DOHH2 (cell line): ENCODE data around the gene SH3RF3.

Experiments used
- H3F3A ChIP-seq: fragments of 200-600 bp; sonication (generic), shearing (Covaris generic); 2 replicates; pipeline ENCODE4 v1.6.0; 2016; ENCODE audit warnings: antibody characterized with exemption, mild to moderate bottlenecking; ENCODE audit not compliant: control insufficient read depth, insufficient read depth
- H3K27ac ChIP-seq: fragments of 200-600 bp; sonication (generic); 2 replicates; pipeline ENCODE4 v1.5.1; 2014; ENCODE audit warnings: low read depth, mild to moderate bottlenecking, low read length, moderate library complexity
- H3K27me3 ChIP-seq: fragments of 200-600 bp; sonication (generic); 2 replicates; pipeline ENCODE4 v1.6.1; 2014; ENCODE audit warnings: mild to moderate bottlenecking, low read length, mixed read lengths; ENCODE audit not compliant: control insufficient read depth
- H3K36me3 ChIP-seq: fragments of 200-600 bp; sonication (generic); 2 replicates; pipeline ENCODE4 v1.6.1; 2014; ENCODE audit warnings: mild to moderate bottlenecking, low read length, moderate library complexity, mixed read lengths; ENCODE audit not compliant: control insufficient read depth
- H3K4me1 ChIP-seq: fragments of 200-600 bp; sonication (generic); 2 replicates; pipeline ENCODE4 v1.6.1; 2014; ENCODE audit warnings: mild to moderate bottlenecking, low read length, mixed read lengths; ENCODE audit not compliant: control insufficient read depth
- H3K4me2 ChIP-seq: fragments of 200-600 bp; sonication (generic); 2 replicates; pipeline ENCODE4 v1.6.0; 2014; ENCODE audit warnings: mild to moderate bottlenecking, low read length, moderate library complexity
- H3K4me3 ChIP-seq: fragments of 200-600 bp; sonication (generic); 2 replicates; pipeline ENCODE4 v1.5.1; 2014; ENCODE audit warnings: mild to moderate bottlenecking, low read length, mixed read lengths
- H3K79me2 ChIP-seq: fragments of 200-600 bp; sonication (generic); 2 replicates; pipeline ENCODE4 v1.6.1; 2014; ENCODE audit warnings: mild to moderate bottlenecking, low read length, mixed read lengths; ENCODE audit not compliant: control insufficient read depth
- H3K9me2 ChIP-seq: fragments of 200-600 bp; sonication (generic); replicated peaks from 2 replicates; pipeline ENCODE4 v1.6.1; 2014; ENCODE audit warnings: mild to moderate bottlenecking, low read length, mixed read lengths; ENCODE audit not compliant: control insufficient read depth
- H3K9me3 ChIP-seq: fragments of 200-600 bp; sonication (generic); 2 replicates; pipeline ENCODE4 v1.6.1; 2014; ENCODE audit warnings: antibody characterized with exemption, low read length, mixed read lengths; ENCODE audit not compliant: control insufficient read depth, insufficient read depth
- H4K20me1 ChIP-seq: fragments of 200-600 bp; sonication (generic); 2 replicates; pipeline ENCODE4 v1.6.0; 2014; ENCODE audit warnings: low read depth, mild to moderate bottlenecking, antibody characterized with exemption, low read length, moderate library complexity; ENCODE audit not compliant: control insufficient read depth, insufficient read depth
- EZH2phosphoT487 ChIP-seq: fragments of 200-600 bp; sonication (generic); IDR thresholded peaks from 2 replicates; pipeline ENCODE4 v1.6.1; 2017; ENCODE audit warnings: borderline replicate concordance, mild to moderate bottlenecking, antibody characterized with exemption, low read length, moderate library complexity, mixed read lengths
- TF ChIP-seq, protein P1 (sequence below): fragments of 200-600 bp; sonication (generic); IDR thresholded peaks from one replicate; pipeline ENCODE4 v1.5.1; 2014; ENCODE audit warnings: antibody characterized with exemption, mild to moderate bottlenecking, low read depth, low read length; ENCODE audit not compliant: poor library complexity, severe bottlenecking

Gene SH3RF3

GRCh38 chr2:109346601-109347228 is 217.7 kb downstream of the SH3RF3 start:
- Histone ChIP-seq H3K9me3 (no peaks in the 10 kb centered on the region), H4K20me1 (no peaks in the 10 kb centered on the region), H3K27ac (no peak overlapping the region), H3K4me1 (no peaks in the 10 kb centered on the region), H3K36me3 (no peaks in the 10 kb centered on the region), H3K27me3 (peaks cover 10% of the 10 kb centered on the region; the same call in 1 of the 2 replicates), H3K9me2 (no peaks in the 10 kb centered on the region), H3K4me3 (no peak overlapping the region), H3K4me2 (no peak overlapping the region), H3K79me2 (no peaks in the 10 kb centered on the region), H3F3A (no peaks in the 10 kb centered on the region)
- TF ChIP-seq EZH2phosphoT487, result no peak
- TF ChIP-seq, protein P1, sequence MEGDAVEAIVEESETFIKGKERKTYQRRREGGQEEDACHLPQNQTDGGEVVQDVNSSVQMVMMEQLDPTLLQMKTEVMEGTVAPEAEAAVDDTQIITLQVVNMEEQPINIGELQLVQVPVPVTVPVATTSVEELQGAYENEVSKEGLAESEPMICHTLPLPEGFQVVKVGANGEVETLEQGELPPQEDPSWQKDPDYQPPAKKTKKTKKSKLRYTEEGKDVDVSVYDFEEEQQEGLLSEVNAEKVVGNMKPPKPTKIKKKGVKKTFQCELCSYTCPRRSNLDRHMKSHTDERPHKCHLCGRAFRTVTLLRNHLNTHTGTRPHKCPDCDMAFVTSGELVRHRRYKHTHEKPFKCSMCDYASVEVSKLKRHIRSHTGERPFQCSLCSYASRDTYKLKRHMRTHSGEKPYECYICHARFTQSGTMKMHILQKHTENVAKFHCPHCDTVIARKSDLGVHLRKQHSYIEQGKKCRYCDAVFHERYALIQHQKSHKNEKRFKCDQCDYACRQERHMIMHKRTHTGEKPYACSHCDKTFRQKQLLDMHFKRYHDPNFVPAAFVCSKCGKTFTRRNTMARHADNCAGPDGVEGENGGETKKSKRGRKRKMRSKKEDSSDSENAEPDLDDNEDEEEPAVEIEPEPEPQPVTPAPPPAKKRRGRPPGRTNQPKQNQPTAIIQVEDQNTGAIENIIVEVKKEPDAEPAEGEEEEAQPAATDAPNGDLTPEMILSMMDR, result no peak

- Histone ChIP-seq H4K20me1 (no peaks in the 10 kb centered on the region), H3K79me2 (no peaks in the 10 kb centered on the region)
Observed at GRCh38 chr2:109347626-109348025, 218.6 kb downstream of the SH3RF3 start.

DNA sequence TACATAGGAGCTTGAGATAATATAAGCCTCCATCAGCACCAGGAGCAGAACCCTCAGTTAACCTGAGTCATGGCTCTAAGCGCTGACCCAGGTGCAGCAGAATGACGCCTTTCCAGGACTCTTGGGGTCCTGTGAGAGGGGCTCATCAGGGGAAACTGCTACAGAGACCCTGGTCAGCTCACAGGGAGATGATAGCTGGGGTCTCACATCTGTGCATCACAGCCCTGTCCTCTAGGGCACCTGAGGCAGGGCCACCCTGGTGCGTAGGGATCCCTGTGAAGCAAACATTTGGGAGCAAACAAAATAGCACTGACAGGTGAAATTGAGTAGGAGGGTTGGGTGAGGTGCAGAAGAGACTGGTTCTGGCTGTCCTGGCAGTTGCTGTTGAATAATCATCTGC is 219.2 kb downstream of the SH3RF3 start:
- H3K9me2 ChIP-seq, result no peaks in the 10 kb centered on the region
- H3K79me2 ChIP-seq, result no peaks in the 10 kb centered on the region
- no peak overlapping the region for H3K4me2 ChIP-seq
- H3K27me3 ChIP-seq, result peaks cover 11% of the 10 kb centered on the region; the same call in 1 of the 2 replicates
- H3K4me3 ChIP-seq, result no peak overlapping the region
- no peaks in the 10 kb centered on the region for H4K20me1 ChIP-seq
- no peaks in the 10 kb centered on the region for H3K4me1 ChIP-seq
- no peaks in the 10 kb centered on the region for H3F3A ChIP-seq
- H3K27ac ChIP-seq, result no peak overlapping the region
- no peaks in the 10 kb centered on the region for H3K36me3 ChIP-seq
- no peak for TF ChIP-seq EZH2phosphoT487
- TF ChIP-seq, protein P1, result no peak
- H3K9me3 ChIP-seq, result no peaks in the 10 kb centered on the region

More at GRCh38 chr2:109347626-109348025, 218.6 kb downstream of the SH3RF3 start:
- Histone ChIP-seq H3K27ac (no peak overlapping the region), H3K4me3 (no peak overlapping the region), H3K4me2 (no peak overlapping the region), H3K36me3 (no peaks in the 10 kb centered on the region), H3F3A (no peaks in the 10 kb centered on the region), H3K27me3 (peaks cover 11% of the 10 kb centered on the region; the same call in 1 of the 2 replicates), H3K9me3 (no peaks in the 10 kb centered on the region), H3K4me1 (no peaks in the 10 kb centered on the region), H3K9me2 (no peaks in the 10 kb centered on the region)
- TF ChIP-seq EZH2phosphoT487, result no peak
- TF ChIP-seq, protein P1, result no peak
